Heart right ventricle (tissue), 16 donors: Measurements from ENCODE around the gene UBAC2. TPM values are rescaled to one million over a fixed set of nuclear protein-coding genes. Genes with fewer than 3 reads are reported as not detected.
A peak's percentile ranks its signal among the peaks of the same experiment; 100 is the strongest.

Experiments
- ATAC-seq, 8 donors: fragments of 200-7000 bp; cut with Tn5 transposase; one replicate each; pipeline ENCODE4 v1.9.1; 2020; ENCODE audit warnings: mild to moderate bottlenecking in 8 of 8, moderate library complexity in 8 of 8, moderate number of reproducible peaks in 1 of 8
- DNase-seq, 2 donors: peaks; one replicate each; pipeline ENCODE4 v3.0.0-alpha.2; 2020
- H3K27ac ChIP-seq, 10 donors: fragments of 200-600 bp; sonication (generic) in 2 of 10; one replicate each; pipeline versions ENCODE4 v1.5.0 to v1.8.0; 2020 to 2022; ENCODE audit warnings: mild to moderate bottlenecking in 3 of 10
- H3K27me3 ChIP-seq, 7 donors: fragments of 200-600 bp; one replicate each; pipeline ENCODE4 v1.8.0; 2021 to 2022; ENCODE audit warnings: mild to moderate bottlenecking in 2 of 7
- H3K36me3 ChIP-seq, 9 donors: fragments of 200-600 bp; sonication (generic) in 1 of 9; one replicate each; pipeline versions ENCODE4 v1.5.0 to v1.8.0; 2020 to 2022; ENCODE audit warnings: mild to moderate bottlenecking in 2 of 9
- H3K4me1 ChIP-seq, 9 donors: fragments of 200-600 bp; sonication (generic) in 1 of 9; one replicate each; pipeline versions ENCODE4 v1.5.0 to v1.8.0; 2020 to 2022; ENCODE audit warnings: mild to moderate bottlenecking in 4 of 9
- H3K4me3 ChIP-seq, 10 donors: fragments of 200-600 bp; sonication (generic) in 2 of 10; one replicate each; pipeline versions ENCODE4 v1.5.0 to v1.8.0; 2020 to 2022; ENCODE audit warnings: mild to moderate bottlenecking in 7 of 10, moderate library complexity in 2 of 10
- H3K9me3 ChIP-seq, 11 donors: fragments of 200-600 bp in 10 of 11; sonication (generic) in 2 of 11; one replicate each; pipeline versions ENCODE4 v1.5.0 to v1.8.0; 2013 to 2022; ENCODE audit warnings: mild to moderate bottlenecking in 2 of 11, control low read depth in 1 of 11, moderate library complexity in 1 of 11
- CTCF ChIP-seq, 9 donors: fragments of 200-600 bp; sonication (generic) in 2 of 9; IDR thresholded peaks; one replicate each; pipeline versions ENCODE4 v1.5.0 to v1.8.0; 2021 to 2022; ENCODE audit warnings: antibody characterized with exemption in 9 of 9, mild to moderate bottlenecking in 5 of 9, moderate library complexity in 1 of 9
- WGBS, 2 donors: extraction: QIAGEN DNeasy Blood & Tissue Kit; methylation state at CpG; one replicate each; pipeline ENCODE4 v1.1.7; 2013; ENCODE audit warnings: inconsistent platforms in 1 of 2; 5-methylcytosine and 5-hydroxymethylcytosine counted together
- intact Hi-C, 10 donors: fragments of 100-400 bp; cut with DNase I; formaldehyde crosslinking; loops; one replicate each; pipeline versions ENCODE4 v1.11.1 to v1.14.2; 2022
- polyA plus RNA-seq, 2 donors: library from polyadenylated mRNA; stranded (reverse); fragments of 200-250 nt; gene quantifications; one replicate each; pipeline ENCODE4 v1.2.3, GENCODE V29; 2013
- total RNA-seq, 10 donors: library from RNA; stranded (reverse); fragmentation: NEBNext Ultra II Directional in 3 of 10; extraction: Animal tissue kit (Norgen Biotek cat#: 25700) in 3 of 10; gene quantifications; one replicate each; pipeline versions ENCODE4 v1.2.1 to v1.2.4, GENCODE V29; 2021 to 2023
- donor health status: Arrhythmogenic right ventricular cardiomyopathy.
- donor health status: ischemic (EF 13 %, LVEDD 7.1; RV severe dilation, severe dysfunction).
- donor health status: healthy with polysubstance abuse.
- donor health status: DM: no; HTN: yes; CAD: no.
- donor health status: DM: no; HTN: no; CAD: no.
- donor health status: ischemic (EF 25% LVEDD 6.9; RV normal size, moderate dysfunction).
- donor health status: ischemic (EF 25% LVEDD 5.7; RV mildly dilated, moderate dysfunction).
- donor health status: healthy.
- donor health status: DM: yes; HTN: yes; CAD: no.
- donor health status: Ischemic cardiomyopathy.
- donor health status: ischemic (EF 35%, LVEDD 5.7; RV mildly dilated, moderate dysfunction).
- donor health status: nonischemic (EF 11% LVEDD 7.7; RV severe dilation, severe dysfunction).
- donor health status: DM: yes; HTN: yes; CAD: no.
- donor health status: PGD.
- donor health status: ischemic (EF 29% LVEDD 5.4; RV normal size, mild dysfunction).
- donor health status: nonischemic (EF 23%, LVEDD 6.1; RV moderate dilation, normal function).

UBAC2 gene
- total and polyA plus RNA-seq, 12 donors: 31.8 to 60.4 (median 47.0) TPM

DNA sequence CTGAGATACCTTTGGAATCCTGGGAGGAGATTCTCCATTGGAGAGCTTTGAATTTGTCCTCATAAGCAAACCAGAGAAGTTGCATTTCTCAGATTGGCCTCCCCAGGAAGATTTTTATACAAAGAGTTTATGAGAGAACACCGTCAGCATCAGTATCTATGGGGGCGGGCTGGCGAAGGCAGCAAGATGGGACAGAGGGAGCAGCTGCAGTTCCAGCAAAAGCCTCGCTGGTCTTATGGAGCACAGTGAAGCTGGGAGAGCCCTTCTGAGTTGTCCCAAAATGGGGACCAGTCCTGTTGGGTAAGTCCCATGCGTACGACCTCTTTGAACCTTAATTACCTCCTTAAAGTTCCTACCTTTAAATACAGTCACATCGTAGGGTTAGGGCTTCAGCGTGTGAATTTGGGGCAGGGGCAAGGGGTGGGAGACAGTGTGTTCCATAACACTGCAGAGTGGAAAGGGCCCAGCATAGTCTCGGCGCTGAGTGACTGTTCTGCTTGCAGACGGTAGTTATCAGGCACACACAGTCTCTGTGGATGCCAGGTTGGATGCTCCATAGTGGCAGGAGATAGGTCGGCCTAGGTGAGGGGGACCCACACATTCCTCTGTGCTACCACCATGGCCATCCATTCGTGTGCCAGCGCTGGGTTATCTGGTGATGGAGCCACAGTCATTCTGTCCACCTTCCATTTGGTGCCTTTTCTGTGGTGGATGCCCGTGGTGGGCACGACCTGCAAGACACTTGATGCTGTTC is 141.5 kb downstream of the UBAC2 start:
- no peak overlapping the region for H3K27ac ChIP-seq
- ATAC-seq (no peak), DNase-seq (no peak)
- H3K9me3 ChIP-seq: no peaks in the 10 kb centered on the region
- no peaks in the 10 kb centered on the region for H3K27me3 ChIP-seq
- peaks cover 0 to 21% (median 4%) of the 10 kb centered on the region in 9 donors for H3K4me1 ChIP-seq
- WGBS, 2 donors: 97 to 98% methylated on average over 16 of the region's 16 CpGs
- peaks cover 0 to 83% (median 36%) of the 10 kb centered on the region in 9 donors for H3K36me3 ChIP-seq
- TF ChIP-seq CTCF (IDR thresholded peaks at IDR 0.05): no peak
- intact Hi-C loops: no loop called here
- no peak overlapping the region for H3K4me3 ChIP-seq

DNA sequence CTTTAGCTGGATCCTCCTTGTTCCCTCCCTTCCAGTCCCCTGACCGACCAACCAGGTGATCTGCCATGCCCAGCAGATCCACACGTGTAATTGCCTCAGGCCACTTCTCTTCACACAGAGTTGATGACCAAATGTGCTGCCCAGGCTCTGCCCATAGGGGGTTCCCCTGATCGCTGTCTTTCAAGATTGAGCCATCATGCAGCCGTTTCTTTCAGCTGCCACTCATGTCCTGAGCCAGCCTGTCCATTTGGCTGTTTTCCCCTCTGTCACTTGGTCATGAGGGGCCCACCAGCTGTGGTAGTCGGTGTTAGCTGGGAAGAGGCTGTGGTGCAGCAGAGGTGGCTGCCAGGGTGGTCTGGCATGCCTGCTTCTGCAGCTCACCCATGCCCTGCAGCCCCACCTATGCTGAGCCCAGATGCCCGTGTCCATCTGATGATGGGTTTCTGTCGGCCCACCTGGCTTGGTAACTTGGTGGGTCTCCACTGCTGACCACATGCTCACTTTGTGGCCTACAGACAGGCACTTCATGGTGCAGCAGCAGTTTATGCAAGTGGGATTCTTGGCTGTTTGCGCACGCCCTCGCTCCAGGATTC is 142.2 kb downstream of the UBAC2 start:
- Histone ChIP-seq H3K27ac (no peak overlapping the region), H3K36me3 (peaks cover 0 to 90% (median 42%) of the 10 kb centered on the region in 9 donors), H3K4me3 (no peak overlapping the region), H3K27me3 (no peaks in the 10 kb centered on the region), H3K9me3 (no peaks in the 10 kb centered on the region), H3K4me1 (peaks cover 0 to 21% (median 4%) of the 10 kb centered on the region in 9 donors)
- intact Hi-C loops: no loop called here
- DNase-seq: no peak
- no peak for ATAC-seq
- 79 to 89% methylated on average over 10 of the region's 10 CpGs for WGBS, 2 donors
- no peak for TF ChIP-seq CTCF (IDR thresholded peaks at IDR 0.05)

GRCh38 chr13:99344610-99345208 is 144.1 kb downstream of the UBAC2 start:
- 92 to 94% methylated on average over 6 of the region's 6 CpGs for WGBS, 2 donors
- peaks cover 0 to 99% (median 46%) of the 10 kb centered on the region in 9 donors for H3K36me3 ChIP-seq
- H3K4me1 ChIP-seq: peaks cover 0 to 9% (median 0%) of the 10 kb centered on the region in 9 donors
- TF ChIP-seq CTCF (IDR thresholded peaks at IDR 0.05): no peak
- no peaks in the 10 kb centered on the region for H3K9me3 ChIP-seq
- intact Hi-C loops: no loop called here
- ATAC-seq (no peak), DNase-seq (no peak)
- no peak overlapping the region for H3K27ac ChIP-seq
- no peaks in the 10 kb centered on the region for H3K27me3 ChIP-seq
- no peak overlapping the region for H3K4me3 ChIP-seq

- Histone ChIP-seq H3K27ac (no peak overlapping the region), H3K4me1 (peaks cover 0 to 3% (median 0%) of the 10 kb centered on the region in 9 donors), H3K9me3 (no peaks in the 10 kb centered on the region), H3K36me3 (peaks cover 0 to 99% (median 44%) of the 10 kb centered on the region in 9 donors), H3K27me3 (no peaks in the 10 kb centered on the region), H3K4me3 (no peak overlapping the region)
- intact Hi-C loops: no loop called here
- ATAC-seq (peak in 1 of 8 donors; percentile 9), DNase-seq (no peak)
- TF ChIP-seq CTCF (IDR thresholded peaks at IDR 0.05): no peak
- 91 to 94% methylated on average over 5 of the region's 5 CpGs for WGBS, 2 donors
Measured at GRCh38 chr13:99345345-99345744, 144.7 kb downstream of the UBAC2 start.
